Activated CD4-positive, alpha-beta T cell treated with anti-CD3 and anti-CD28 coated beads for 1 hour (primary cell): Measurements from ENCODE around the gene HSFX3.
"Not testable (repeated sequence)": the region's sequence is repeated elsewhere in the genome, so short reads cannot be mapped to it uniquely, and the experiment has no call there.

ENCODE experiments used
- DNase-seq: peaks from one replicate; pipeline ENCODE4 v3.0.0-alpha.2; 2020

HSFX3 gene, protein sequence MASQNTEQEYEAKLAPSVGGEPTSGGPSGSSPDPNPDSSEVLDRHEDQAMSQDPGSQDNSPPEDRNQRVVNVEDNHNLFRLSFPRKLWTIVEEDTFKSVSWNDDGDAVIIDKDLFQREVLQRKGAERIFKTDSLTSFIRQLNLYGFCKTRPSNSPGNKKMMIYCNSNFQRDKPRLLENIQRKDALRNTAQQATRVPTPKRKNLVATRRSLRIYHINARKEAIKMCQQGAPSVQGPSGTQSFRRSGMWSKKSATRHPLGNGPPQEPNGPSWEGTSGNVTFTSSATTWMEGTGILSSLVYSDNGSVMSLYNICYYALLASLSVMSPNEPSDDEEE

DNA sequence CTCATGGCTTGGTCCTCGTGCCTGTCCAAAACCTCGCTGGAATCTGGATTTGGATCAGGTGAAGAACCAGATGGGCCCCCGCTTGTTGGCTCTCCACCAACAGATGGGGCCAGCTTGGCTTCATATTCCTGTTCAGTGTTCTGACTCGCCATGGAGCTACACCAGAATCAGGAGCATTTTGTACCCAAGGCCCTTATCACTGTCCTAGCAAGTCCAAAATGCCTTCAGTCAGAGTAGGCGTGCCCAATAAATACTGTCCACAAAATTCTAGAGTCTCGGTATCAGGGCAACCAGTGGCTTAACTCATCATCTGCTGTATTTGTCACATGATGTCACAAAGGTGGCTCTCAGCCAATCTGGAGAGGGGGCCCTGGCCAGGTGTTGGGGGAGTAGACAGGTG is at the start of gene HSFX3:
Gene HSFX3 (minus strand): TSS at position 224 of the 400 bp plus-strand sequence. CDS start 72 bp downstream, at position 152.
- not testable (repeated sequence) for DNase-seq

DNA sequence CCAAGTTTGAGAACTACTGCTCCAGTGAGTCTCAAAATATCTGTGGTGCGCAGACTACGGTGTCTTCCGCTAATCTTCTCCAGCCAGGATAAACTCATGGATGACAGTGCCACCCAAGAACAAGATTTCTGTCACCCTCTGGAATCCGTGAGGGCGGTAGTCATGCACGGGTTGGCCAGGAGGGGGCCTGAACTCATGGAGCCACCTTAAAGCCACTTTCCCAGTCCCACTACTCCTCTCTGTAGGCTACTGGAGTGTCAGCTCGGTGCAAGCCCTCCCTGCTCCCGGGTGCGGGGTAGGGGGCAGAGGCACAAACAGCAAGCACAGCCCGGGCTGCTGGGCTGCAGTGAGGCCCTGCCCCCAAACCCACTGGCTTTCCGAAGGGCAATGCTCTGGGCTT is 48.9 kb upstream of the HSFX3 start:
- not testable (repeated sequence) for DNase-seq

DNA sequence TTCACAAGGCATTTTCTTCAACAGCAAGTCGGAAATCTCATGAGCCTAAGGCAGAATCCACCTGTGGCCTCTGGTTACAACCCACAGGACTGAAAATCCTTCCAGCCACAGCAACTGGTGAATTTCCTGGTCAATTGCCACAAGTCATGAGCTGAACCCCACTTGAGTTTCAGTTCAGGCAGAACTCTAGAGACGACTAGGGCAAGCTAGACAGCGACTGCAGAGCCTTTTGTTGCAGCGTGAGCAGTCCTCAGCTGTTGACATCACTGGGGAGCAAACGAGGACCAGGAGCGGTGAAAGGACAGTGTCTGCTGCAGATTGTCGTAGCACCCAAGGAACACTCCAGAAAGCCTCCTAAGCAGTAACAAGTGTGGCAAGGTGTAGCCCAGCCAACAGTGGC is 46.2 kb upstream of the HSFX3 start:
- not testable (repeated sequence) for DNase-seq

DNA sequence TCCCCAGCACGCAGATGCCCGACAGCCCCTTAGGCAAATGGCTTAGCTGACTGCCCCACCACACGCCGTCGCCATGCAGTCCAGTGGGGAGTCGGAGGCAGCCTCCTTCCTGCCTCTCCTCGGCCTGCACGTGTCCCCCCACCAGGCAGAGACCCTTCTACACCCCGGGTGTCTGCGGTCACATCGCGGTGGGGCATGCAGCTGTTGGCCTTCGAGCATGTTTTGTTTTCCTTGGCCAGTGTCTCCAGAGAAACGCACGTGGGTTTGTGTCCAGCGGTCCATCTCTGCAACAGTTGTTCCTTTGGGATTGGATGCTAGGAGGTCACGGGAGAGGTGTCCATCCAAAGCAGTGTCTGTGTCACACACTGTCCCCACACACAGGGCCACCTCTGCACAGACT is 45.5 kb upstream of the HSFX3 start, which contains the start of gene HSFX2:
Gene HSFX2 (minus strand): TSS at position 101 of the 400 bp plus-strand sequence. CDS start 614 bp downstream, outside the sequence.
- DNase-seq, result not testable (repeated sequence)

DNA sequence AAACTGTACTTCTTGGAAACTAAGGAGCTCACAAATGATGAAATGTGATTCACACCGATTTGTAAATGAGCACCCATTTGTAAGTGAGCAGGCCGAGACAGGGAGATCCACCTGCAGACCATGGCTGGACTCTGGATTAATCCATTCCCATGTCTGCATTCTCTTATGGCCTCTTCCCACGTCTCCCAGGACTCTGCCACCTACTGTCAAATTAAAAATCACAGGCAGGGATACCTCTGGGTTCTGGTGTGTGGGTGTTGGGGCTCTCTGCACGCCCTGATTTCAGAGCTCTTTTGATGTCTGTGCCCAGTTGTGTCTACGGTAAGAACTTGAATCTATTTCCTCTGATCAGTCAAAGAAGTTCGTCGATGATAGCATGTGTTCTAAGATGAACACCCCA is 41.3 kb upstream of the HSFX3 start:
- not testable (repeated sequence) for DNase-seq

DNA sequence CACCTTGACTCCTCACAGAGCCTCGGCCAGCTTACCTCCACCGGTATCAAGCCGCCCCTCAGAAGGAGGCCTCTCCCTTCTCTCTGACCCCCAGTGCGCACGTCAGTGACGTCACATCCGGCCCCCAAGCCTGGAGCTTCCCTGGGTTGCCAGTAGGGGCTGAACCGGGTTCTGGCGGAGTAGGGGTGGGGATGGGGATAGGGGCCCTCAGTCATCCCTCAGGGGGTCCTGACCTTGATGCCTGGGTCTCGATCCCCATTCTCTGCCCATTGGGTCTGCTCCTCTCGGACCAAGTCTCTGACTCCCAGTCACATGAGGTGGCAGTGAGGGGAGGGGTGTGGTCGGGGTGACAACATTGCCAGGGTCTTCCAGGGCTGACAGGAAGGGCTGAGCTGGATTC is 37.6 kb upstream of the HSFX3 start, which contains the start of gene MAGEA9B:
Gene MAGEA9B (minus strand): TSS at position 101 of the 400 bp plus-strand sequence. CDS start 4,280 bp downstream, outside the sequence.
- not testable (repeated sequence) for DNase-seq

DNA sequence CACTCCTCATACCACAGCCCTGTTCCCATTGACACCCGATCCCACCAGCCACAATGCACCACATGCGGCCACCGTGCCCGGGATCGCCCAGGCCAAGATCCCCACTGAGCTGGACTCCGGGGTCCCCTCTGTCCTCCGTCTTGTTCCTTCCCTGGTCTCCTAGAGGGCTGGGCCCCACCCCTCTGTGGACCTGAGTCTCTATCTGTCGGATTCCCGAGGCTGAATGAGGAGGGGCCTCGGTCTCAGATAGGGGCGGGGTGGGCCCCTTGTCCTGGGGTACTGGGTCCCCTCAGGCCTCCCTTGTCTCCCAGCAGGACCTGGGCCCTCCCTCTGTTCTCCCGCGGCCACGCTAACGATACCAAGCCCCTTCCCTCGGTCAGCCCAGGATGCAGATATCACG is 35.9 kb upstream of the HSFX3 start:
- DNase-seq, result not testable (repeated sequence)

DNA sequence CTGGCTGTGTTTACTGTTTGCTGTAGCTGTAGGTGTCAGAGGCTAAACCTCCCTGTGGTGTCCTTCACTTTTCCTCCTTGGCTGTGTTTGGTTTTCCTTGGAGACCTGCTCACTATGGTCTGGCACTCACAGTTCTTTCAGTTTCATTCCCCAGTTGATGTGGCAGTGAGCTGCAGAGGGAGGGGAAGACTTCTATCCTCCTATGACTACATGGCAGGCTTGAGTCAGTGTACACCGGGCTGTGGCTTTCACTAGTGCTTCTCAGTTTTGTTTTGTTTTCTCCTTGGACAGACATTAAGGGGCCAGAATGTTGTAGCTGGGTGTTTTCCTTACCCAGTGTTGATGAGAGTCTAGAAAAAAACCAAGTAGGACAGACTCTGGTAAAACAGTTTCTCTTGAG is 23.7 kb upstream of the HSFX3 start:
- not testable (repeated sequence) for DNase-seq

DNA sequence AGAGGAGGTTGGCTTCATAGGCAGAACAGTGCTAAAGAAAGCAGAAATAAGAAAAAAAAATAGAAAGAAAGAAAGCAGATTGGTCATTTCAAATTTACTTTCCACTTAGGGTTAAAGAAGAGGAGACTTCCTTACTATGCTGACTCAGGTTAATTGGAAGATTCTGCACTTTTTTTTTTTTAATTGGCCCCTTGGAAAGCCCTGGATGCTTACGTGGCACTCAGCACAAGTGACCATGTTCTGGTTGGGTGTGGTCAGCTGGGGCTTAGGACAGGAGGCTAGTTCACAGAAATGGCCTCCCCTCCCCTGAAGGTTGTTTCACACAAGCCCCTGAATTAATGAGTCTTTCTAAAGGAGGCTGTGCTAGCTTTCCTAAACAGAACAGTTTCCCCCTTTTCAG is 23.0 kb upstream of the HSFX3 start:
- DNase-seq, result no peak

DNA sequence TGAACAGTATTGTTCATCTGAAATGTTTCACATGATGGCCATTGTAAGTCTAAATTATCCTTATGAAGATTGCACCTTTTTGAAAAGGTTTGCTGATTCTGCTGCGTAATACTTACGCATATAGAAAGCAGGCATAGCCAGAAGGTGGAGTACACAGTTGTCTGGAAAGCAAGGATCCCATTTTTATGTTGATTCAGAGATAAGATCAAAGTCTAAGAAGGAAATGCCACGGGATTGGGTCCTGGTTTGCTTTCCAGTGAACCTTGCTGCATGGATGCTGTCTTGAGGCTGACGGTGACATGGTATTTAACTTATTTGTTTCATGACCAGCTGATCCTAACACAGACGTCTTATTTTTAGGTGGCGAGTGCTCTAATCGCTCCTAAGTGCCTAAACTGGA is 22.0 kb upstream of the HSFX3 start:
- DNase-seq, result no peak

DNA sequence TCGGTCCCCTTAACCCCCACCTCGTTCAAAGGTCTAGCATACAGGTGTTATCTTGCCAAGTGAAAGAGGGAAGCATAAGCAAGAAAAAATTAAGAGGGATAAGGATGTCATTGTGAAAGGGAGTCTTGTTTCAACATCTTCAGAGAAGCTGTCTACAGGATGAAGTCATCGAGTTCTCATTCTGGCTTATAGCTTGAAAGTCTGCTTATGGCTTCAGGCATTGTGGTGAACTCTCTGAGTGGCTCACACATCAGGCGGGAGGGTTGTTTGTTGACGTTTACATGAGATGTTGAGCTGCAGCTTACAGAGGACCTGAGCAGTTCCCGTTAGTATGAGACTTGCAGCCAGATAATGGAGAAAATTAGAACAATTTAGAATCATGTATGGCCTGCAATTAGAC is 20.9 kb upstream of the HSFX3 start:
- DNase-seq, result no peak

DNA sequence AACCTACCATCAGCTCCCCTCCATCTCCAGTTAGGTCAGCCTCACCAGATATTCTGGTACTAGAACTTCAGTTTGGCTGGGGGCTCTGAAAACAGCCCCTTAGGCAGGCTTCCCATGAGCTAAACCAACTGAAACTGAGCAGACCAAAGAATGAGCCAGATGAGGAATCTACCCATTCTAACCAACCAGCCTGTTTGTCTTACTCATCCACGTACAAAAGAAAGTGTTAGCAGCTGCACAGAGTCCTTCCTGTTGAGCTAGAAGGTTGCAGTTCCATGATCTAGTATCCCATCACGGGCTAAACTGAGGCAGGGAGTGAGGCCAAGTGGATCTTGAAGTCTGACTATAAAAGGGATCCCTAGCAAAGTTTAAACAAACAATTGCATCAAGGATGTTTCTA is 20.0 kb upstream of the HSFX3 start:
- no peak for DNase-seq

DNA sequence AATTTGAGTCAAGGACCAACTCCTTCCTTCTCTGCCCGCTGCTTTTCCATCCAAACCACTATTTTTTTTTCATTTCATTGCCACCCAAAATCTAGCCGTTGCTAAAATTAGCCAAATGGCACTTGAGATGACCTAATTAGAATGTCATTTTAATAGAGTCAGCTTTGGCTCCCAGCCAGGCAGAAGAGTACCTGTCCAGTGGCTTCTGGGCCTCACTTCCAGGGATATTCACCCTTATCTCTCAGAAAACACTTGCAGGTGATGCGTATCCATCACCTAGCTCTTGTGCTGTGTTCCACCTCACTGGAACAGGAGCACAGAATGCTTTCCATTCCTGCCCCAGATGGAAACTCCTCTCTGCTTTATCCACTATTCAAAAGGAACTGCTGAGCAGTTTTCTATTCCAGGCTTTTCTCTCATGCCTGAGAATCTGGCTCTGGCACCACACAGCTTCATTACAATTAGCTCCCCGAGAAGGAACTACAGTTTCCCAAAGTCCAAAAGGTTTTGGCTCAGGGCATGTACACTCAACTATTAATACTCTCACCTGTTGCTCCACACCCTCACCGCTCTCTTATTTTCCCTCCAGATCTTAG is 19.1 kb upstream of the HSFX3 start:
- no peak for DNase-seq

DNA sequence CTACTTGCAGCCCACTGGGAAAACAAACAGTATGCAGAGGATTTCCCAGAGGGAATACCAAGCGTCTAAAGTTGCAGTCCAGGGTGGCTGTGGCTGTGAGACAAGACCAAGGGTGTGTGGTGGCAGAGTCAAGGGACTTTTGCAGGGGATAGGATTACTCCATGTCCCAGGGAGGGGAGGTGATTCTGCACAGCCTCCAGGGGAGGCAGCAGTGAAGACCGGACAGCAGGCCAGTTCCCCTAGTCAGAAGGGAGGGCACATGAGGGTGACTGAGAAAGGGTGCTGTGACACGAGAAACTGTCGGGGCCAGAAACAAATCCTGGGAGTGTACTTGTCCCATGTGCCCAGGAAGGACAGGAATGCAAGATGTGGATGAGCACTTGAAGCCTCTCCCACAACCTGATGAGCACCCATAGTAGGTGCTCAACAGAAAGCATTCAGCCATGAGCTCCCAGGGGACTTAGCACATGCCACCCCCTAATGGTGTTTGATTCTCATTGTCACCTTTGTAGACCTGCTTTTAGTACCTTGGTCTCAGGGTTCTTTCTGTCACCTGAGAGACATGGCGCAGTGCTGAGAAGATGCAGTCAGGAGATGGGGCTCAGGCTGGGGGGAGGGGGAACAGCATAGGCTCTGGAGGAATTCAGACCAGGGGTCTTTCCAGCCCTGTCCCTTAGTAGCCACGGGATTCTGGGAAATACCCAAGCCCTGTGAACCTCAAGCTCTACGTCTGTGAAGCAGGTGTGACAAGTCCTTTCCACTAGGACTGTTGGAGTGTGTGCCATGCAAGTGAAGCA is 18.1 kb upstream of the HSFX3 start:
- no peak for DNase-seq

DNA sequence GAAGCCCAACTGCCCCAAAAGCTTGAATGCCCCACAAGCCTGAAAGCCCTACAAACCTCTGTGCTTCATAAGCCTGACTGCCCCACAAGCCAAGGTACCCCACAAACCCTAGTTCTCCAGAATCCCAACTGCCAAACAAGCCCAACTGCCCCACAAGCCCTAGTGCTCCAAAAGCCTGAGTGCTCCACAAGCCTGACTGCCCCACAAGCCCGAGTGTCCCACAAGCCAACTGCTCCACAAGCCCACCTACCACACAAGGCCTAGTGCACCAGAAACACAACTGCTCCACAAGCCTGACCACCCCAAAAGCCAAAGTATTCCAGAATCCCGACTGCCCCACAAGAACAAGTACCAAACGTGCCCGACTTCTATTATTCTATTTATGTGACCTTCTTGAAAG is 13.6 kb upstream of the HSFX3 start:
- no peak for DNase-seq

DNA sequence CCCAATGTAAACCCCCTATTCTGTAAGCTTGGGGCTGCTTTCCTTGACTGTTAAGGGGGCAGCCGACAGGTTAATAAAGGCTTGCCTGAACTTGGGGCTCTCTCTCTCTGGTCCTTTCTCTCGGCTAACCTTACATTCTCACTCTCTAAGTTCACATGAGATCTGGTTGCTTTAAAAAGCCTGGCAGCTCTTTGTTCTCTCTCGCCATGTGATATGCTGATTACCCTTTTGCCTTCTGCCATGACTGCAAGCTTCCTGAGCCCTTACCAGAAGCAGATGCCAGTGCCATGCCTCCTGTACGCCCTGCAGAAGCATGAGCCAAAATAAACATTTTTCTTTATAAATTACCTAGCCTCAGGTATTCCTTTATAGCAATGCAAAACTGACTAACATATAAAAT is 5.5 kb upstream of the HSFX3 start:
- DNase-seq, result not testable (repeated sequence)

DNA sequence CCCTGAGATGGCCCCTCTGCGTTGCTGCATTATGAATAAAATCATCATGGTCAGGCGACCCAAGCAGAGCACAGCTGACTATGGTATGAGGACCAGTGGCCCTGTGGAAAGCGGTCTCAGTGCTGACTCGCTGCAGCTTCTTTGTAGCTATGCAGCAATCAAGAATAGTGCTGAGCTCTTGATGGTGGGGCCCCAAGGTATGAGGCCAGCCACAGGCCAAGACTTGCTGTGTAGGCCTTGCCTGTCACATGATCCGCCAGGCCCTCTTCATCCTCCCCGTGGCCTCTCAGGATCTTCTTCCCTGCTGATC is 2.2 kb upstream of the HSFX3 start:
- not testable (repeated sequence) for DNase-seq

DNA sequence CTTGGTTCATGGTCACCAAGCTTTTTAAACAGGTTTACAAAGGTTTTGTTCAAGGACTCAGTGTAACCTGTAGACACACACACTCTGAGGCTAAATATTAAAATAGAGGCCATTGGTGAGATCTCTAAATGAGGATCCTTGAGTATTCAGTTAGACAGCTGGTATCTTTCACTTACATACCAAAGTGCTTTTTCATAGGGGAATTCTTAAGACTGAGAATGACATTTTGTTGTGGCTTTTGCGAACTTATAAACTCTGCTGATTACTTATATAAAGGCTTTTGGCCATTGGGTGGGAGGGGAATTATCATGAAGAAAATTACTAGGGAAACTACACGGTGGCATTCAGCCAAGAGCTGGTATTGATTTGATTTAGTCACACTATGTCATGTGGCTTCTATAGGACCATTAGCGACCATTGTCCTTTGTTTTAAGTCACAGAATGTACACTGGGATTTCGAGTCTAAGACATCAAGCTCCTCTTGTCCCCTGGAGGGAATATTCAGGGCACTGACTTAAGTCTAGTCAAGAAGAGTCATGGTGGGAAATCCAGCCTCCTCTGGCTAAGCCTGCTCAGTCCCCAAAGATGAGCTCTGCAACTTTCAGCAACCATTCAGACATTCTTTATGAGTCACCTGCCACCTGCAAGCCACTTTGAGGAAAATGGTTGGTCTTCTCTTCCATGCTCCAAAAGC is 1.7 kb upstream of the HSFX3 start:
- not testable (repeated sequence) for DNase-seq

DNA sequence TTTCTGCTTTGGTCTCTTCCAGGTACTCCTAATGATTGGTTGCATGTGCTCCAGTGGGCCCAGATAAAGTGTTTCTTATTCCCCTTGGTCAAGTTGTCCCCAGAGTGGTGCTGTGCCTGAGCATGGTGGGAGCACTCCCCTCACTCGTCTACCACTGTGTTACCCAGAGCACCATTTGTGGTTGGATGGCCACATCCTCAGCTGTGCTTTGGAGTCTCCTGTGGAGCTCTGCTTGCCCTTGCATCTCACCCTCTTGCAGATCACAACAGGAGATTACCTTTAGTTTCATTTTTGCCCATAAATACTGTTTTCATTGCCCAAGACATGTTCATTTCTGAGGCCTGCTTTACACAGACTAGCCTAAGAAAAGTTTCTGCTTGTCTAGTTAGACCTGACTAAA is 730 bp upstream of the HSFX3 start:
- DNase-seq, result not testable (repeated sequence)

DNA sequence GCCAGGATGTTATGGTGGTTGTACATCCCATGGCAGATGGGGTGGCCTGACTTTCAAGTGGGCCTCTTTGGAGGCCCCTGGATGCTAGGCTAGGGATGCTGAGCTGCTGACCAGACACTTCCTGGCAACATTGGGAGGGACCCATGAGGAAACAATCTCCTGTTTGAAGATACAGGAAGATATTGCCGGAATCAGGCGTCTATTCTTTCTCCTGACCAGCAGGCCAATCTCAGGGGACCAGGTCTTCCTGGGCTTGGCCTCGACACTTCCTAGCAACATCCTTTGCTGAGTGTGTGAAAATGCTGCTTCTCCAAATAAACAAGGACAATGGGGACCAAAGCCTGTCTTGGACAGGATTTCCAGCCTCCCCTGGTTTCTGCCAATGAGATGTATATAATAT is 1.9 kb downstream of the HSFX3 start:
- not testable (repeated sequence) for DNase-seq

DNA sequence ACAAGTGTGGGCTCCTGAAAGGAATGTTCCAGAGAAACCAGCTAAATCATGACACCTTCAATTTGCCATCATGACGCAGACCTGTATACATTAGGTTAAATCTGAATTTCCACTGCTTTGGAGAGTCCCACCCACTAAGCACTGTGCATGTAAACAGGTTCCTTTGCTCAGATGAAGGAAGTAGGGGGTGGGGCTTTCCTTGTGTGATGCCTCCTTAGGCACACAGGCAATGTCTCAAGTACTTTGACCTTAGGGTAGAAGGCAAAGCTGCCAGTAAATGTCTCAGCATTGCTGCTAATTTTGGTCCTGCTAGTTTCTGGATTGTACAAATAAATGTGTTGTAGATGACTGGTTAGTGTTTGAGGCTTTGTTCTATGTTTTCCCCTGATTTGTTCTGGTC is 2.8 kb downstream of the HSFX3 start:
- not testable (repeated sequence) for DNase-seq

DNA sequence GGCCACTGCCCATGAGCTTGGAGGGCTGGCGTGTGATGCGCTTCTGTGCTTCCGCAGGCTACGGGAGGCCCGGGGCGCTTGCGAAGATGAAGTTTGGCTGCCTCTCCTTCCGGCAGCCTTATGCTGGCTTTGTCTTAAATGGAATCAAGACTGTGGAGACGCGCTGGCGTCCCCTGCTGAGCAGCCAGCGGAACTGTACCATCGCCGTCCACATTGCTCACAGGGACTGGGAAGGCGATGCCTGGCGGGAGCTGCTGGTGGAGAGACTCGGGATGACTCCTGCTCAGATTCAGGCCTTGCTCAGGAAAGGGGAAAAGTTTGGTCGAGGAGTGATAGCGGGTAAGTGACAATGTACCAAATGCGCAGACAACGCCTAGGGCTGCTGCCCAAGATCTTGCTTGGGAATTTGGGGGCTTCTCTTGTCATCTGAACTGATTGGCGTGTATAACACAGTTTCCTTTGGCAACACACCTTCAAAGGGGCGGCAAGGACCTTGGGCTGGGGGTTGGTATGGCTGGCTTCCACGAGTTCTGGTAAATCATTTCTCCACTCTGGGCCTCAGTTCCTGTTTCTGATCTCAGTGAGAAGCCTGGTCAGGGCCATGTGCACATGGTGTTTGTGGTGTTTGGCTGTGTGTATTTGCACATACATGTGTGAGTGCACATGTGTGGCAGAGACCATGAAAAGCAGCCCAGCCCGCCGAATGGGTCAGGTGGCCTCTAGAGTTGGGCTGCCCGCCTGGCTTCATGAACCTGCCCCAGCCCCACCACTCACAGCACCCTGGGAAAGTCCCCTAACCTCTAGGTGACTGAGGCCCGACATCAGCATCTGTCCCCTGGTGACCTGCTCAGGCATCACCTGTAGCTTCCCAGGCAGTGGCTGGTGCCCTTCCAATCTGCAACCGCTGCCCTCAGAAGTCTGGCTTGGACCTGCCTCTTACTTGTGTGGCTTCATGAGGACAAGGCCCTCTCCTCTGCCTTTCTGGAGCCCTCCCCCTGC is 3.9 kb downstream of the HSFX3 start:
- DNase-seq, result not testable (repeated sequence)
